Measurements from ENCODE around the gene LRP6.

GRCh38 chr12:12116677-12117076, 150.2 kb downstream of the LRP6 start:
- TF ChIP-seq CTCF (IDR thresholded peaks at IDR 0.05; ENCODE audit: poor library complexity, severe bottlenecking), result no peak
- TF ChIP-seq TAF1 (IDR thresholded peaks at IDR 0.05; ENCODE audit: low read depth), result no peak
- no peak for TF ChIP-seq MXI1 (conservative IDR thresholded peaks at IDR 0.05; ENCODE audit: poor library complexity, severe bottlenecking)
